Lower leg skin (tissue), 3 donors: ENCODE measurements around the gene DIAPH1.

Source experiments
- CTCF ChIP-seq, 3 donors: fragments of 450-650 bp; IDR thresholded peaks; one replicate each; pipeline ENCODE4 v1.5.1; 2016; ENCODE audit warnings: antibody characterized with exemption in 3 of 3, mild to moderate bottlenecking in 3 of 3, moderate library complexity in 2 of 3
- POLR2A ChIP-seq, 2 donors: fragments of 450-650 bp; IDR thresholded peaks; one replicate each; pipeline ENCODE4 v1.6.1; 2016 to 2017; ENCODE audit warnings: antibody characterized with exemption in 2 of 2, mild to moderate bottlenecking in 1 of 2, moderate library complexity in 1 of 2

DNA sequence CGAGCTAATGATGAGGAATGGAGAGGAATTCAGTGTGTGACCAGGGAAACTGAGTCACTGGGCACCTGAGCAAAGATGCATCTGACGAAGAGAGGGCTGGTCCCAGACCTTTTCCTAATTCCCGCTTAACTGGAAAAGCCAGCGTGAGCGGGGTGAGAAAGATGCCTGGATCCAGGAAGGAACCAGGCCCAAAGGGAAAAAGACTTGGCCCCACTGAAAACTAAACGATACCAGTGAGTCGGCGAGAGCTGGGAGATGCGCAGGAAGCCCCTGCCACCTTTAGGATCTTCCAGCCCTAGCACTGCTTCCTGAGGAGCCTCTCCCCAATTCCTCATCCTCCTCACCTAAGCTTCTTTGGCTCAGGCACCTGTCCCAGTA lies 32.9 kb upstream of the DIAPH1 start:
- TF ChIP-seq CTCF (IDR thresholded peaks at IDR 0.05) (no peak), POLR2A (IDR thresholded peaks at IDR 0.05) (no peak)
